HS-27A (cell line): ENCODE data around the gene USP46.

Source experiments
- DNase-seq: peaks from one replicate; pipeline ENCODE4 v3.0.0-alpha.2; 2012; ENCODE audit warnings: low read depth, missing footprints

USP46 gene

GRCh38 chr4:52618795-52619590, 40.1 kb downstream of the USP46 start:
- no peak for DNase-seq

DNA sequence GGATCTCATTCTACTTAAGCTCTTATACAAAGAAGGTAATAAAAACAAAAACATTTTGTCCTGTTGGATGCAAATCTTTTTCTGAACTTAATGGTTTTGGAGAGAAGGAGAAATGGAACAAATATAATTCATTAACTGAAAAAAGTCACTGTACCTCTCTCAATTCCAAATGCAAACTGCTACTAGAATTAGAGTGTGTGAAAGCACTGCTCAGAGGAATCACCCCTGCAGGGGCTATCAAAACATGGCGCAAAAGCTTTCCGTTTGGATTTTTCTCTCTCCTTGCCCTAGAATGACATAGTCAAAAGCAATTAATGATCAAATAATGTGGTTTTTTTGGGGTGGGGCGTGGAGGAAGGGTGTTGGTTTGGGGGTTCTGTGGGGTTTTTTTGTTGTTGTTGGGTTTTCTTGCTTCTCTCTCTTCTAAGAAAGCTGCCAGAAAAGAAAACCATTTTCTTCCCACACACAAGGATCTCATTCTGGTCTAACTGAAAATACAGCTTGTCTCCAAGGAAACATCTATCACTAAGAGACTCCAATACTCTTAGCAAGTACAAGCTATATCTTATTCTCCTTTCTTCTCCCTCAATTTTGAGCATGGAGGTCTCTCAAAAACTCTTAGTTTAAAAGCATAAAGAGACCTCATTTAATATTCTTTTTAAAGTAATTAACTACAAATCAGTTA, 41.6 kb downstream of the USP46 start:
- no peak for DNase-seq

- DNase-seq = no peak
These were observed 44.9 kb downstream of the USP46 start for GRCh38 chr4:52614241-52614640.

DNA sequence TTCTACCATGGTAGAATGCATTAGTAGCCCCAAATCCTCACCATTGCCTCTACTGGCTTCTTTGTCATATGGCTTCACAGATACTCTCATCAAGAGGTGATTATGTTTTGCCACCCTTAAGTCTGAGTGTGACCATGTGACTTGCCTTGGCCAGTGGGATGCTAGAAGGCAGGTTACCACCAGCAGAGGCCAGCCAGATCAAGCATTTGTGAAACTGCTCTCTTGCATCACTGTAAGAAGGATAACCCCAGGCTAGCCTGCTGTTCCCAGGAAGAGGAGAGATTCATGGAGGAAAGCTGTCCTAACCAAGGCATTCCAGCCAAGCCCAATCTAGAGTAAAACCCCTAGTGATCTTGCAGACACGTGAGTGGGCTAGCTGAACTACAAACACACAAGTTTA, 46.8 kb downstream of the USP46 start:
- no peak for DNase-seq

- DNase-seq = no peak
These were observed 48.0 kb downstream of the USP46 start for GRCh38 chr4:52611030-52611555.

DNA sequence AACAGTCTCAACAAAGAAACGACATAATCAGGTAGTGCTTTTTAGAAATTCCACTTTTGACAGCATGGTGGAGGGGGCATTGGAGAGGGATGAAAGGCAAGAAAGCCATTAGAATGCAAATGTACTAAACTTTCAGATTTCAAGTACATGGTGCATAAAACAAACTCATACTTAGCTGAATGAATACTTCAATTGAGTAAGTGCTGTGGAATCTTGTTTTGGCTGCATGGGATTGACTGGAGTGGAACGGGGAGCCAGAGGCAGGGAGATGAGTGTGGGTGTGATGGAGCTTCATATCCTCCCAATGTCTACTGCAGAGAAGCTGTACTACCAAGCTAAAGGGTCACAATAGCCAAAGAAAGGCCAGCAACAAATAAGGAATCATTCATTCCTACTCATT, 52.4 kb downstream of the USP46 start:
- no peak for DNase-seq

GRCh38 chr4:52606040-52606439, 53.1 kb downstream of the USP46 start:
- no peak for DNase-seq

GRCh38 chr4:52604215-52604614, 54.9 kb downstream of the USP46 start:
- DNase-seq = no peak

DNA sequence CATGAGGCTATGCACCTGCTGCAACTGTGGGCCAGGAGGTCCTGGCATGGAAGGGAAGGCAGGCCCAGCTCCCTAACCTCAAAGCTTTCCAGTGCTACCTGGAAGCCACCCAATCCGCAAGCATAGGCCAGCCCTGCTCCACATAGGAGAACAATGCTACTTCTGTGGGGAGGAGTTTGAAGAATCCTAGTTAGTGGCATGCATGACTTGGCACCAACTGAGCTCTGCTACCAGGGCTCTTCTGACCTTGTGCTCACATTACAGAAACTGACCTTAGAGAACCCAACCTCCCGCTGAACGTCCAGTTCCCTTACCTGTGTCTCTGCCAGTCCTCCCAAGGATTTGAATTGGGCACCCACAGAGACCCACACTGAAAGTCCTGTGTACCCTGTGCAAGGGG, 58.8 kb downstream of the USP46 start:
- no peak for DNase-seq

- DNase-seq = no peak
These were observed 64.1 kb downstream of the USP46 start for GRCh38 chr4:52595001-52595400.

GRCh38 chr4:52592287-52592686, 66.8 kb downstream of the USP46 start:
- no peak for DNase-seq

- no peak for DNase-seq
These were observed 70.1 kb downstream of the USP46 start for GRCh38 chr4:52588771-52589591.

DNA sequence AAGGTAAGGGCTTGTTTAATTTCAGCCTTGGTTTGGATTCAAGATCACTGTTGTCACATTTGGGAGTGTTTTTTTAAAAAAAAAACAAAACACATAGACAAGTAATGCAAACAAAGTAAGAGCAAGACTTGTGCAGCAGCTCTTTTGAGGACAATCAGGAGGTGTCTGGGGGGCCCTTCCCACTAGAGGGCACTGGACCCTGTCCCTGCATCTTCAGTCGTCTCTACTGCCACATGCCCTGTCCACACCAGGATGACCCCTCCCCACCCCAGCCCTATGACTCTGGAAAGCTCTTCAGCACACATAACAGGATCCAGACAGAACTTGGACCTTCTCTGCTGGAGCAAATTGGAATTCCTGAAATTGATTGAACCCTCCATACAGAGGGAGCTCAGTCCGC, 71.0 kb downstream of the USP46 start:
- DNase-seq = no peak

GRCh38 chr4:52586069-52586468, 73.0 kb downstream of the USP46 start:
- DNase-seq = no peak

DNA sequence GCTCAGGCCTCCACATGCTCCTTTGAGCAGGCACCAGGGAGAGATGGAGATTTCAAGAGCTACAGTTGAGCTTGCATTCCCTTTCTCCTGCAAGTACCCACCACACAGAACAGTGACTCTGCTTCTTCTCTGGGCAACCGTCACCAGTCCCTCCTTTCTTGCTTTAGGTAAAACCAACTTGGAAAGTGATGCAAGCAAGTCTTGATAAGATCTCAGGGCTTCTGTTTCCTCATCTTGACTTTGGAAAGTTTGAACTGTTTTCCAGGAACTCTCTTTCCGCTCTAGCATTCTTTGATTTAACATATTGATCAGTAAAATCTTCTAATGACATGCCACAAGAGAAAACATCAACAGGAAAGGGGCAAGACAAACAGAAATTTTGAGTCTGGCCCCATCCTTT, 73.7 kb downstream of the USP46 start:
- no peak for DNase-seq

DNA sequence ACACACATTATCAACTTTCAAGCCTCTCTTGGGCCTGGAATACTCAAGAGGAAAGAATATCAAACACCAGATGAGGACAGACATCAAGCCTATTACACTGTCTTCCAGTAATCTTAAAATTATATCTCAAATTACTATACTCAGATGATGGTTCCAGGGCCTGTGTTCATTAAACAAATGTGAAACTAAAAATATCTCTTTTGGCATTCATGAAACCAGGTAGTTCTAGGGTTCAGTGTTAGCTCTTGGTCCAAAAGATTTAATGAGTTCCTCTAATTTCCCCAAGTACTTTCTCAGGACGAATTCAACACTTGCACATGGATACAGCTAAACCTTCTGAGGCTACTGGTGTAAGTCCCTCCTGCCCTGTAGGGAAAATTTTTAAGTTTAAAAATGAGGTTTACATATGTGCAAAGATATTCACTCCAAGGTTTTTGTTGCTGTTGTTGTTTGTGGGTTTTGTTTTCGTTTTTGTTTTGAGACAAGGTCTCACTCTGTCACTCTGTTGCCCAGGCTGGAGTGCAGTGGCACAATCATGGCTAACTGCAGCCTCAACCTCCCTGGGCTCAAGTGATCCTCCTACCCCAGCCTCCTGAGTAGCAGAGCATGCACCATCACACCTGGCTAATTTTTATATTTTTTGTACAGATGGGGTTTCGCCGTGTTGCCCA, 79.4 kb downstream of the USP46 start:
- no peak for DNase-seq

GRCh38 chr4:52578951-52579350, 80.2 kb downstream of the USP46 start:
- DNase-seq = no peak

- no peak for DNase-seq
These were observed 81.5 kb downstream of the USP46 start for GRCh38 chr4:52577624-52577962.

DNA sequence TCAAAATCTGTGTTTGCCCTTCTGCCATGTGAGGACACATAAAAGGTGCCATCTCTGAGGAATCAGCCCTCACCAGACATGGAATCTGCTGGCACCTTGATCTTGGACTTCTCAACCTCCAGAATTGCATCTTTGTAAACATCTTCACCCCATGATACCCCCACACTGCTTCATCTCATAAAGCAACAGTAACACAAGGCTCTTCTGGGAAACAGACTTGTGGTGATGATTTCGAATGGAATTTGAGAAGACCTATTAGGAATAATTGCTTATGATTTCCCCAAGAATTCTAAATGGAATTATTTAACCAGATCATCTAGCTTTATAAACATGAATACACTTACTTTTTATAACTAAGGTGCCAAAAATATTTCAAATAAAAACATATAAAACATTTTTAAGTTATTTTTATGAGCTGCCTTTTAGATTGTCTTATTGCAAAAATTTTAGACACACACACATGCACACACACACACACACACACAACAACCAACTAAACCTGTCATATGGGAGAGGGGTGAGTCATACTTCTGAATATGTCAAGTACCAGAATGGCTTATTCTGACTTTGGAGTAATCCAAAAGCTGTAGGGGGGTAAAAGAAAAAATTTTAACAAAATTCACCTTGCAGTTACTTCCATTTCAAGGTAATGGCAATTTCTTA, 82.0 kb downstream of the USP46 start:
- DNase-seq = no peak

GRCh38 chr4:52576326-52576725, 82.8 kb downstream of the USP46 start:
- DNase-seq = no peak

- no peak for DNase-seq
These were observed 83.7 kb downstream of the USP46 start for GRCh38 chr4:52575406-52575805.

DNA sequence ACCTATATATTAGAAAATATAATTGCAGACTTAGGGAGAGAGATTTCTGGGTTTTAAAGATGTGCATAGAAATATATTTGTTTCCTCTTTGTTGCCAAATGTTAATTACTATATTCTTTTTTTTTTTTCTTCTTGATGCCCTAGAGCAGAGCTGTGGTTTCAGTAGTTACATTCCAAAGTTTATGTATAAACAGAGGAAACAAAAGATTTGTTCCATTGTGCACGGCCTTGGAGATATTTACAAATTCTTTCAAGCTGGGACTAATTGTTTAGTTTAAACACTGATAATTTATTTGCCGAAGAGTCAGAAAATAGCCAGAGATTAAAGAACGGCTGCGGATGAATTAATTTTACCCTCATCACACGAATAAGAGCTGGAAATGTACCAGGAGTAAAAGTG, 85.1 kb downstream of the USP46 start:
- no peak for DNase-seq
